GM19463 (cell line): ENCODE data around the gene TIPARP.

ENCODE experiments used
- ATAC-seq: cut with Tn5 transposase; IDR thresholded peaks from one replicate; pipeline ENCODE4 v1.9.1; 2021; ENCODE audit warnings: mild to moderate bottlenecking, moderate library complexity; ENCODE audit not compliant: unreplicated experiment

TIPARP gene

GRCh38 chr3:156674911-156675829 is 780 bp downstream of the TIPARP start:
- peak; percentile 0 for ATAC-seq

- ATAC-seq, result no peak
These were observed 1.7 kb downstream of the TIPARP start for GRCh38 chr3:156675830-156676767.

GRCh38 chr3:156676768-156677479 is 2.5 kb downstream of the TIPARP start:
- no peak for ATAC-seq

DNA sequence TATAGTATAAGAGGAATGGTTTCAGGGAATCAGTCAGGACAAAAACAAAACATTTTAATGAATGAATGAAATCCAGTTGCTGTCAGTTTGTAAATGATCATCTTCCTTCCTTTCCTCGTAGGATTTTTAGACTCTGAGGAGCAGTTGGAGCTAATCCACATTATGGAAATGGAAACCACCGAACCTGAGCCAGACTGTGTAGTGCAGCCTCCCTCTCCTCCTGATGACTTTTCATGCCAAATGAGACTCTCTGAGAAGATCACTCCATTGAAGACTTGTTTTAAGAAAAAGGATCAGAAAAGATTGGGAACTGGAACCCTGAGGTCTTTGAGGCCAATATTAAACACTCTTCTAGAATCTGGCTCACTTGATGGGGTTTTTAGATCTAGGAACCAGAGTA is 3.1 kb downstream of the TIPARP start:
- ATAC-seq, result no peak

DNA sequence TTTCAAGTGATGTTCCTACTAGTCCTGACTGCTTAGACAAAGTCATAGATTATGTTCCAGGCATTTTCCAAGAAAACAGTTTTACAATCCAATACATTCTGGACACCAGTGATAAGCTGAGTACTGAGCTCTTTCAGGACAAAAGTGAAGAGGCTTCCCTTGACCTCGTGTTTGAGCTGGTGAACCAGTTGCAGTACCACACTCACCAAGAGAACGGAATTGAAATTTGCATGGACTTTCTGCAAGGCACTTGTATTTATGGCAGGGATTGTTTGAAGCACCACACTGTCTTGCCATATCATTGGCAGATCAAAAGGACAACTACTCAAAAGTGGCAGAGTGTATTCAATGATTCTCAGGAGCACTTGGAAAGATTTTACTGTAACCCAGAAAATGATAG is 3.8 kb downstream of the TIPARP start:
- no peak for ATAC-seq

DNA sequence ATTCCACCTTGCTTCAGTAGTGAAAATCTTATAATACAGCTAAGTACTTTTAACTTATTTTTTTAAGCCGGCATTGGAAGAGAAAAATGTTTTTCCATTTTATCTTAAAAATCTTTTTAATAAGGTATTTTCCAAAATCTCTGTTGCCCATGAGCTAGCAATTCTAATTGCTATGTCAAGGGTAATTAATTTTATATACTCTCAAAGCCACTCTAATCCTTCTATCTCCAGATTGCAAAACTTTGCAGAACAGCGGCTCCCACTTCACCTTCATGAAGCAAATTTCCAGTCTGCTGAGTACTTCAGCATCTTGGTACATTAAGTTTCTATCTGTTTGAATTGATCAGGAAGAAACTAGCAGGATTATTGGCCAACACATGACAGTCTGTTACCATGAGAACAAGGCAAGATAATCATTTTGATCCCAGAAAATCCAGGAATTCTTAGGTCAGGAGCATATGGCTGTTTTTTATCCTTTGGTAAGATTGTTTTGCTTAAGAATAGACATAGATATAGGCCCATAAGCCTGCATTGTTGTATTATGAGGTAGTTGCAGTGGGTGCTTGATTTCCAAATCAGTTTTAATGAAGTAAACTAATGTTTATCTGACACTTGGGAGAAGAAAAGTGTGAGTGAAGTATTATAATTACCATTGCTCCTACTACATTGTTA is 6.0 kb downstream of the TIPARP start:
- ATAC-seq, result no peak

DNA sequence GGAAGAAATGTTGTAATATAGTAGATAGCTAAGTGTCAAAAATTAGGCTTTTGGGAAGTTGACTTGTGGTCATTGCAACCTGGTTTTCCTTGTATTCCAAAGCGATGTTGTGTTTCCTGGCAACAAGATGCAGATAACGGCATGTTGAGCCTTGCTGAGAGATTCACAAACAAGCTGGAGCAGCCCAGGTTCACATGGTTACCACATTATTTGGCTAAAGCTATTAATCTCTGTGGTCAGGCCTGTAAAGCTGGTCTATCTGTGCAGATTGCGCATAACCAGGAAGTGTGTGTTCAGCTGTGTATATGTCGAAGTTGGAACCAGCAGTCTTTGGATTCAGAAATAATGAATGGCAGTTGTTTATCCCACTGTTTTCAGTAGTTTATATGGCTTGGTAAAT is 6.6 kb downstream of the TIPARP start:
- ATAC-seq, result peak; percentile 83

GRCh38 chr3:156682501-156682900 is 8.1 kb downstream of the TIPARP start:
- ATAC-seq, result no peak

DNA sequence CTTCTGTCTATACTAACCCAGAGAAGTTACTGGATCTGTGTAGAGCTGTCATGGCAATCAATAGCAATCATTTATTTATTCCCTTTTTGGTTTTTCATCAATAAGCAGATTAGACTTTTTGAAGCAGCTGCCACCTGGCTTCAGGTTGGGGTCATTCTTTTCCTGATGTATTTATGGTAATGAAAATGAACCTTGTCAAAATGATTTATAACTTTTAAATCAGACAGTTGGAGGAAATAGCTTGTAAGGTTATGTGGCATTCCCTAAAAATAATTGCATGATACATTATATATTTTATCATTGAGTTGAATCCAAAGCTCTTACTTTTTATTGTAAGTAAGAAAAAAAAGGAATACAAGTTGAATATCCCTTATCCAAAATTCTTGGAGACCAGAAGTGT is 8.6 kb downstream of the TIPARP start:
- no peak for ATAC-seq

- no peak for ATAC-seq
These were observed 10.8 kb downstream of the TIPARP start for GRCh38 chr3:156685198-156685597.

DNA sequence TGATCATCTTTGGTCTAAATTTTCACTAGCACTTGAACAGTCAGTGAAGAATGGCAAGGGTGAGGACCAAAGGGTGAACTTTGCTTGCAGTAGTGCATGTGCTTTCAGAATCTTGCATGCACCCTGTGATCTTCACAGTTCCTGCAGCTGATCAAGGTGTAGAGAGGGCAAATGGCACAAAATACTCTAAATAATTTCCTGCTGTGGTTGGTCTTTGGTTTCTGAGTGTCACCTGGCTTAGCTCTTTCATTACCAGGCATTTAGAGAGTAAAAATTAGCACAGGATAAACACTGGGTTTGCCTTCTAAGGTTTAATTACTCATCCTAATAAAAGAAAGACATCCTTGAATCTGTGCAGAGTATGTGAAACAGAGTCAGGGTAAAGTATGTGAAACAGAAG is 11.4 kb downstream of the TIPARP start:
- ATAC-seq, result no peak

DNA sequence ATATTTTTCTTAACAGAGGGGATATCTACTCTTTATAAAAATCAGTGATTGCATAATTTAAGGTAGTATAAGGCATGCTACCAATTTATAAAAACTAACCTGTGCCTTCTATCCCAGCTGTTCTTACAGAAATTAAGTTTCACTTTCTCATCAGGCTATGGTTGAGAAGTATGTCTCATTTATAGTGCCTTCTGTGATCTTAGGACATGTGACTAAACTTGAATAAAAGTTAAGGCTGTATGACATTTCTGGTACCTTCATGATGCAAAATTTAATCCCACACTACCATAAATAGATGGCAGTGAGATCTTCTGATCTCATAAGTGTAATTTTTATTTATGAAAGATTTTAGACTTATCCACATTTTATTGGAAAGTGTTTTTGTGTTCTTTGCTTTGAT is 12.6 kb downstream of the TIPARP start:
- no peak for ATAC-seq

DNA sequence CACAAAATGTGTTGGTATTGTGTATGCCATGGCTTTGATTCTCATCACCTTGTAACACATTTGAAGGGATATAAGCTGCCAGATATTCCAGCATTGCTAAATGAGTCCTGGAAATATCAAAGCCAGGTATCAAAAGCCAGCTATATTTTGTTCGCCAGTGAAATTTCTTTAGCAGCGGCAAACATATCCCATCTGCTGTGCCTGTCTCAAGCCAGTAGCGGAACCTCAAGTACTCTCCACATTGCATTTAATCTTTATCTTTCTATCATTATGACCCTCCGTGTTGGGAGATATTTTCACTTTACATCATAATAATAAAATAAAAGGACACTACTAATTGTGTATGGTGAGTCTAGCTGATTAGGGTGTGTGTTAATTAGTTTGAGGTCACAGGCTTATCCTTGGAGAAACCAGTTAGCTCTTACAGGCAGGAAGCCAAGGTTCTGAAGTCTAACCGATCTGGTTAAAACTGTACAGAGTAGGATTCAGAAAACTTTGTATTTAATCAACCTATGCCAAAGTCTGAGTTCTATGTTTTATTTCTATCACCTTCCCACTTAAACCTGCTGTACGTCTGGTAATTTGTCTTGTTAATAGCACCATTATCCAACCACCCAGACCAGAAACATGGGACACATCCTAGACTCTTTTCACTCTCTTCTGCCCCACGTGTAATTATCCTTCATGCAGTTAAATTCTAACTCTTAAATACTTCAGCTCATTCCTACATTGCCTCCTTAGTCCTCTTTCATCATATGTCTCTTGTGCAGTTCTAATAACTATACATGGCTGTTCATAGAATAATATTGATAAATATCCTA is 14.5 kb downstream of the TIPARP start:
- ATAC-seq, result no peak

DNA sequence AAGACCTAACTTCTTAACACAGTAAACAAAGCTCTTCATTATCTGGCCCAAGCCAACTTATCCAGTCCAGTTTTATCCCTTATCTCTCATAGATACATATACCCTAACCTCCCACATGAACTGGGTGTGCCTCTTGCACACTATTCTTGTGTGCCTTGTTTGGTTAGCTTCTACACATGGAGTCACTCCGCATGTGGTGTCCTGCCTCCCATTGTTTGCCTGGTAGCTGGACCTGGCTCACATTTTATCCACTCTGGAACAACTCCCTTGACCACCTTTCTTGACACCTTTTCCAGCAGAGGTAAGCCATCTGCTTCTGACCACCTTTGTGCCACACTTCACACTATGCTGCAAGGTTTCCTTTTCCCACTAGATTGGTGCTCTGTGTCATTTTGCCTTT is 15.2 kb downstream of the TIPARP start:
- ATAC-seq, result peak; percentile 13

GRCh38 chr3:156691920-156692319 is 17.5 kb downstream of the TIPARP start:
- ATAC-seq, result no peak

GRCh38 chr3:156693166-156693565 is 18.8 kb downstream of the TIPARP start:
- ATAC-seq, result no peak

GRCh38 chr3:156694536-156694935 is 20.1 kb downstream of the TIPARP start:
- no peak for ATAC-seq

GRCh38 chr3:156702367-156702766 is 28.0 kb downstream of the TIPARP start:
- no peak for ATAC-seq

DNA sequence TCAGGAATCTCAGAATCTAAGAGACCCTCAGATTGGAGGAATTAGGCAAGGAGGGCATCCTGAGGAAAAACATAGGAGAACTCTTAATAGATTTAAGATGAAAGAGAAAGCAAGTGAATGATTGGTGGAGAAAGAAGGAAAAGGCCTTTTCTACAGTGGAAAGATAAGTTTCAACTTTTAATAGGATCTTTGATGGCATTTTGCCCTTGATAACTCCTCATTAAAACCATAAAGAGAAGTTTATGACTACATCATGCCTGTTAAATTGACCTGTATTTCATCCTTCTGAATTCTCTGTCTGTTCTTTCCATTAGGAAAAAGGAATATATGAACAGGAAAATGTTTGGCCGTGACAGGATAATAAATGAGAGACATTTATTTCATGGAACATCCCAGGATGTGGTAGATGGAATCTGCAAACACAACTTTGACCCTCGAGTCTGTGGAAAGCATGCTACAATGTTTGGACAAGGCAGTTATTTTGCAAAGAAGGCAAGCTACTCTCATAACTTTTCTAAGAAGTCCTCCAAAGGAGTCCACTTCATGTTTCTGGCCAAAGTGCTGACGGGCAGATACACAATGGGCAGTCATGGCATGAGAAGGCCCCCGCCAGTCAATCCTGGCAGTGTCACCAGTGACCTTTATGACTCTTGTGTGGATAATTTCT is 30.1 kb downstream of the TIPARP start:
- ATAC-seq, result no peak
